Measurements from ENCODE around the gene NT5DC4. TPM values are rescaled to one million over a fixed set of nuclear protein-coding genes. Genes with fewer than 3 reads are reported as not detected.

Gene NT5DC4
- total RNA-seq, 2 experiments from 2014 or later = not detected

DNA sequence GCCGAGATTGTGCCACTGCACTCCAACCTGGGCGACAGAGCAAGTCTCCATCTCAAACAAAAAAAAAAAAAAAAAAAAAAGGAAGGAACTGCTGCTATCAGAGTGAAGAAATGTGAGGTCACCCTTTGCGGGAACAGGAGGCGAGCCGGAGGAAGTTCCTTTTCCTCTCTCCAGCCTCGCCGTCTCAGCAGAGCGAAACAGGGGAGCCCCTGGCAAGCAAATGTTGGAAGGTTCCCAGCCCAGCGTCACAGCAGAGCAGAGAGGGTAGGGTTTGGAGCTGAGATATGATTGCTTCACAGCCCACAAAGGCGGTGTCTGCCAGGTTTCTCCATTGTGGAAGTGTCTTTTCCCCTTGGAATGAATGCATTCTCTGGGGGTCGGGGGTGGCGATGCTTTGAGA lies 46.6 kb upstream of the NT5DC4 start:
- Histone ChIP-seq H3K27ac (ENCODE audit: low read depth, low read length, poor library complexity, severe bottlenecking) (no peak overlapping the region), H4K20me1 (ENCODE audit: insufficient read depth, low read length) (no peaks in the 10 kb centered on the region), H3K79me2 (ENCODE audit: insufficient read depth, low read depth, low read length) (no peaks in the 10 kb centered on the region), H3K4me1 (ENCODE audit: insufficient read depth, low read length, poor library complexity, severe bottlenecking) (no peaks in the 10 kb centered on the region), H3K4me2 (ENCODE audit: low read length) (no peak overlapping the region), H3K36me3 (ENCODE audit: insufficient read depth, low read length) (no peaks in the 10 kb centered on the region), H2AFZ (ENCODE audit: low read length) (no peak overlapping the region), H3K4me3 (ENCODE audit: low read depth, low read length, poor library complexity, severe bottlenecking) (no peak overlapping the region), H3K9me3 (ENCODE audit: low read length) (no peaks in the 10 kb centered on the region), H3K9me2 (ENCODE audit: insufficient read depth, low read length) (no peaks in the 10 kb centered on the region)
- no TSS peak for BruUV-seq (replicated peaks)
- intact Hi-C loops (cut with micrococcal nuclease; ENCODE audit: unreplicated experiment) = no loop called here
- ChIA-PET CTCF (ENCODE audit: unreplicated experiment) (no interaction called here), POLR2A (interaction anchor here (0.7 to 0.8 kb wide), 2 partner anchors 36 to 70 kb away, joined by 4 to 5 read pairs; no protein-coding TSS in a partner anchor)
- no peak for TF ChIP-seq EZH2phosphoT487 (IDR thresholded peaks at IDR 0.05; ENCODE audit: borderline replicate concordance, low read depth, low read length)
- TF ChIP-seq, protein P1, sequence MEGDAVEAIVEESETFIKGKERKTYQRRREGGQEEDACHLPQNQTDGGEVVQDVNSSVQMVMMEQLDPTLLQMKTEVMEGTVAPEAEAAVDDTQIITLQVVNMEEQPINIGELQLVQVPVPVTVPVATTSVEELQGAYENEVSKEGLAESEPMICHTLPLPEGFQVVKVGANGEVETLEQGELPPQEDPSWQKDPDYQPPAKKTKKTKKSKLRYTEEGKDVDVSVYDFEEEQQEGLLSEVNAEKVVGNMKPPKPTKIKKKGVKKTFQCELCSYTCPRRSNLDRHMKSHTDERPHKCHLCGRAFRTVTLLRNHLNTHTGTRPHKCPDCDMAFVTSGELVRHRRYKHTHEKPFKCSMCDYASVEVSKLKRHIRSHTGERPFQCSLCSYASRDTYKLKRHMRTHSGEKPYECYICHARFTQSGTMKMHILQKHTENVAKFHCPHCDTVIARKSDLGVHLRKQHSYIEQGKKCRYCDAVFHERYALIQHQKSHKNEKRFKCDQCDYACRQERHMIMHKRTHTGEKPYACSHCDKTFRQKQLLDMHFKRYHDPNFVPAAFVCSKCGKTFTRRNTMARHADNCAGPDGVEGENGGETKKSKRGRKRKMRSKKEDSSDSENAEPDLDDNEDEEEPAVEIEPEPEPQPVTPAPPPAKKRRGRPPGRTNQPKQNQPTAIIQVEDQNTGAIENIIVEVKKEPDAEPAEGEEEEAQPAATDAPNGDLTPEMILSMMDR (conservative IDR thresholded peaks at IDR 0.05; ENCODE audit: low read length) = no peak
- no peak for DNase-seq (ENCODE audit: low spot score)

GRCh38 chr2:112679484-112679883 lies 41.3 kb upstream of the NT5DC4 start:
- H3K4me1 ChIP-seq (ENCODE audit: insufficient read depth, low read length, poor library complexity, severe bottlenecking) = peaks cover 12% of the 10 kb centered on the region
- H3K9me3 ChIP-seq (ENCODE audit: low read length) = no peaks in the 10 kb centered on the region
- POLR2A ChIA-PET = interaction anchor here (0.6 to 1.3 kb wide), 2 partner anchors 23 to 24 kb away, joined by 3 to 4 read pairs; no protein-coding TSS in a partner anchor
- BruUV-seq (replicated peaks) = no TSS peak
- H3K4me3 ChIP-seq (ENCODE audit: low read depth, low read length, poor library complexity, severe bottlenecking) = no peak overlapping the region
- intact Hi-C loops (cut with micrococcal nuclease; ENCODE audit: unreplicated experiment) = no loop called here
- no peaks in the 10 kb centered on the region for H3K79me2 ChIP-seq (ENCODE audit: insufficient read depth, low read depth, low read length)
- CTCF ChIA-PET (ENCODE audit: unreplicated experiment) = no interaction called here
- no peak overlapping the region for H3K4me2 ChIP-seq (ENCODE audit: low read length)
- no peak for DNase-seq (ENCODE audit: low spot score)
- TF ChIP-seq EZH2phosphoT487 (IDR thresholded peaks at IDR 0.05; ENCODE audit: borderline replicate concordance, low read depth, low read length) = no peak
- TF ChIP-seq, protein P1 (conservative IDR thresholded peaks at IDR 0.05; ENCODE audit: low read length) = no peak
- H3K27ac ChIP-seq (ENCODE audit: low read depth, low read length, poor library complexity, severe bottlenecking) = no peak overlapping the region
- no peaks in the 10 kb centered on the region for H3K9me2 ChIP-seq (ENCODE audit: insufficient read depth, low read length)
- no peaks in the 10 kb centered on the region for H3K36me3 ChIP-seq (ENCODE audit: insufficient read depth, low read length)
- no peak overlapping the region for H2AFZ ChIP-seq (ENCODE audit: low read length)
- no peaks in the 10 kb centered on the region for H4K20me1 ChIP-seq (ENCODE audit: insufficient read depth, low read length)

DNA sequence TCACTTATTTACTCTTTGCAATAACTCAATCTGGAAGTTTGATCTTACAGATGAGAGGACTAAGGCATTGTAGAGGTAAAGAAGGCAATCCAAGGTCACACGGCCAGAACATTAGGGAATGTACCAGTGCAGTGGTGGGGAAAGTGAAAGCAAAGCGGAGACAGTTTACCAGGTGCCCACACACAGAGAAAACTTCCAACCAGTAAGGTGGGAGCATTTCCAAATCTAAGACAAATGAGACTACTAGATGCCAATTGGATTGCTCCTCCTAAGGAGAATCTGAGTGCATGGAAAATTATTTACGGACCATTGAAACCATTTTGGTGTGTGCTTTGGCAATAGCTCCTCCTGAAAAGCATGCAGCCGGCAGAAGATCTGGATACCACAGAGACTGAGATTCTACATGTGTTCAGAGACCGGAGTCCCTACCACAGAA lies 40.1 kb upstream of the NT5DC4 start:
- no peak overlapping the region for H2AFZ ChIP-seq (ENCODE audit: low read length)
- H3K9me3 ChIP-seq (ENCODE audit: low read length) = no peaks in the 10 kb centered on the region
- no peak overlapping the region for H3K4me3 ChIP-seq (ENCODE audit: low read depth, low read length, poor library complexity, severe bottlenecking)
- intact Hi-C loops (cut with micrococcal nuclease; ENCODE audit: unreplicated experiment) = no loop called here
- no peak overlapping the region for H3K27ac ChIP-seq (ENCODE audit: low read depth, low read length, poor library complexity, severe bottlenecking)
- ChIA-PET POLR2A (no interaction called here), CTCF (ENCODE audit: unreplicated experiment) (no interaction called here)
- BruUV-seq (replicated peaks) = no TSS peak
- TF ChIP-seq, protein P1 (conservative IDR thresholded peaks at IDR 0.05; ENCODE audit: low read length) = no peak
- no peak for TF ChIP-seq EZH2phosphoT487 (IDR thresholded peaks at IDR 0.05; ENCODE audit: borderline replicate concordance, low read depth, low read length)
- H3K4me2 ChIP-seq (ENCODE audit: low read length) = no peak overlapping the region
- H3K4me1 ChIP-seq (ENCODE audit: insufficient read depth, low read length, poor library complexity, severe bottlenecking) = peaks cover 24% of the 10 kb centered on the region
- H3K79me2 ChIP-seq (ENCODE audit: insufficient read depth, low read depth, low read length) = no peaks in the 10 kb centered on the region
- H3K9me2 ChIP-seq (ENCODE audit: insufficient read depth, low read length) = no peaks in the 10 kb centered on the region
- H4K20me1 ChIP-seq (ENCODE audit: insufficient read depth, low read length) = no peaks in the 10 kb centered on the region
- no peak for DNase-seq (ENCODE audit: low spot score)
- H3K36me3 ChIP-seq (ENCODE audit: insufficient read depth, low read length) = no peaks in the 10 kb centered on the region

Data from OCI-LY7 (cell line).